ENCODE results near the gene TTC5.
A peak's percentile ranks its signal among the peaks of the same experiment; 100 is the strongest.

The TTC5 gene

GRCh38 chr14:20328705-20329104 is 23.0 kb upstream of the TTC5 start:
- Histone ChIP-seq H3K4me3 (ENCODE audit: low read length, poor library complexity, severe bottlenecking) (no peak overlapping the region), H3K9ac (ENCODE audit: low read depth, low read length, poor library complexity, severe bottlenecking) (peak overlapping the region; percentile 27), H3K4me1 (ENCODE audit: insufficient read depth, low read length, poor library complexity, severe bottlenecking) (peaks cover 43% of the 10 kb centered on the region), H3K4me2 (ENCODE audit: low read depth, low read length, poor library complexity, severe bottlenecking) (peak overlapping the region; percentile 88), H3K9me2 (replicated peaks; ENCODE audit: low read depth, low read length) (no peaks in the 10 kb centered on the region), H3F3A (ENCODE audit: low read depth) (peaks cover 15% of the 10 kb centered on the region; the same call in 1 of the 2 replicates), H3K79me2 (ENCODE audit: insufficient read depth, low read length) (peaks cover 72% of the 10 kb centered on the region), H2AFZ (ENCODE audit: low read length) (no peak overlapping the region), H3K36me3 (ENCODE audit: insufficient read depth, low read length) (peaks cover 20% of the 10 kb centered on the region), H3K9me3 (ENCODE audit: insufficient read depth, low read depth, low read length) (no peaks in the 10 kb centered on the region), H3K27me3 (ENCODE audit: insufficient read depth, low read length, poor library complexity, severe bottlenecking) (no peaks in the 10 kb centered on the region), H4K20me1 (ENCODE audit: insufficient read depth, low read length, poor library complexity, severe bottlenecking) (peaks cover 42% of the 10 kb centered on the region)
- no peak for TF ChIP-seq CTCF (conservative IDR thresholded peaks at IDR 0.05; ENCODE audit: low read length)
- no peak for TF ChIP-seq EZH2phosphoT487 (IDR thresholded peaks at IDR 0.05; ENCODE audit: borderline replicate concordance)

GRCh38 chr14:20327005-20327869 is 21.5 kb upstream of the TTC5 start:
- Histone ChIP-seq H3K27me3 (ENCODE audit: insufficient read depth, low read length, poor library complexity, severe bottlenecking) (no peaks in the 10 kb centered on the region), H2AFZ (ENCODE audit: low read length) (no peak overlapping the region), H3K4me1 (ENCODE audit: insufficient read depth, low read length, poor library complexity, severe bottlenecking) (peaks cover 35% of the 10 kb centered on the region), H3K9me3 (ENCODE audit: insufficient read depth, low read depth, low read length) (no peaks in the 10 kb centered on the region), H3K4me2 (ENCODE audit: low read depth, low read length, poor library complexity, severe bottlenecking) (peak overlapping the region; percentile 88), H3F3A (ENCODE audit: low read depth) (peaks cover 15% of the 10 kb centered on the region; the same call in 1 of the 2 replicates), H3K4me3 (ENCODE audit: low read length, poor library complexity, severe bottlenecking) (peak overlapping the region; percentile 27), H3K36me3 (ENCODE audit: insufficient read depth, low read length) (peaks cover 27% of the 10 kb centered on the region), H3K9ac (ENCODE audit: low read depth, low read length, poor library complexity, severe bottlenecking) (peak overlapping the region; percentile 25), H4K20me1 (ENCODE audit: insufficient read depth, low read length, poor library complexity, severe bottlenecking) (peaks cover 42% of the 10 kb centered on the region), H3K9me2 (replicated peaks; ENCODE audit: low read depth, low read length) (no peaks in the 10 kb centered on the region), H3K79me2 (ENCODE audit: insufficient read depth, low read length) (peaks cover 72% of the 10 kb centered on the region)
- no peak for TF ChIP-seq EZH2phosphoT487 (IDR thresholded peaks at IDR 0.05; ENCODE audit: borderline replicate concordance)
- TF ChIP-seq CTCF (conservative IDR thresholded peaks at IDR 0.05; ENCODE audit: low read length): peak; percentile 86

- no peaks in the 10 kb centered on the region for H3K9me2 ChIP-seq (replicated peaks; ENCODE audit: low read depth, low read length)
- peaks cover 70% of the 10 kb centered on the region; the same call in 1 of the 2 replicates for H3K36me3 ChIP-seq (ENCODE audit: insufficient read depth, low read length)
- H3K9me3 ChIP-seq (ENCODE audit: insufficient read depth, low read depth, low read length): no peaks in the 10 kb centered on the region
- TF ChIP-seq CTCF (conservative IDR thresholded peaks at IDR 0.05; ENCODE audit: low read length) (no peak), EZH2phosphoT487 (IDR thresholded peaks at IDR 0.05; ENCODE audit: borderline replicate concordance) (no peak)
- H3F3A ChIP-seq (ENCODE audit: low read depth): no peaks in the 10 kb centered on the region
- H3K4me3 ChIP-seq (ENCODE audit: low read length, poor library complexity, severe bottlenecking): no peak overlapping the region
- H3K79me2 ChIP-seq (ENCODE audit: insufficient read depth, low read length): 0 out of 2 replicates have a peak, but pooled peaks cover 5% of the 10 kb centered on the region
- H3K4me1 ChIP-seq (ENCODE audit: insufficient read depth, low read length, poor library complexity, severe bottlenecking): no peaks in the 10 kb centered on the region
- H2AFZ ChIP-seq (ENCODE audit: low read length): no peak overlapping the region
- no peak overlapping the region for H3K9ac ChIP-seq (ENCODE audit: low read depth, low read length, poor library complexity, severe bottlenecking)
- no peaks in the 10 kb centered on the region for H3K27me3 ChIP-seq (ENCODE audit: insufficient read depth, low read length, poor library complexity, severe bottlenecking)
- no peaks in the 10 kb centered on the region for H4K20me1 ChIP-seq (ENCODE audit: insufficient read depth, low read length, poor library complexity, severe bottlenecking)
- H3K4me2 ChIP-seq (ENCODE audit: low read depth, low read length, poor library complexity, severe bottlenecking): no peak overlapping the region
These were observed 12.0 kb upstream of the TTC5 start for GRCh38 chr14:20317720-20318119.

Measured in Loucy (cell line).